SKM-1 treated with dmso at 0.1 percent for 144 hours (cell line): ENCODE measurements around the gene MAGI1.

Experiments used
- DNase-seq: peaks from one replicate; lab custom pipeline; 2025; ENCODE audit not compliant: unreplicated experiment; lab: John Stamatoyannopoulos, UW

MAGI1 gene

GRCh38 chr3:65685621-65686235 is 353.0 kb downstream of the MAGI1 start:
- no peak for DNase-seq

DNA sequence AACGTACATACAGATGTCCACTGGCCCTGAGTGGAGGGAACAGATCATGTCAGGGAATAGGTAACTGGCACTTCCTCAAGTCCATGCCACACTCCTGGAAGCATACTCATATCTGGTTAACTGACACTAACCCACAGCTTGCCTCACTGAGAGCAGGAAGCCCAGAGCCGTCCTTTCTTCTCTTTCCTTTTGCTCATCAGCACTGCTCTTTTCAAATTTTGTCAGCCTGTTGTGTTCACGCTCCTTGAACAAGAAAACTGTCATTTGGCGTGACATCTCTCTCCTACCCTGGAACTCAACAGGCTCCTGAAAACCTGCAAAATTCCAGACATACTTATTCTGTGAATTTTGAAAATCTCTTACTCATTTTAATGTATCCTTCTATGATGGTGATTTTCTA is 360.2 kb downstream of the MAGI1 start:
- no peak for DNase-seq

GRCh38 chr3:65677486-65678010 is 361.2 kb downstream of the MAGI1 start:
- DNase-seq: no peak

GRCh38 chr3:65676580-65676979 is 362.1 kb downstream of the MAGI1 start:
- no peak for DNase-seq

- DNase-seq: no peak
Measured at GRCh38 chr3:65675011-65675410, 363.7 kb downstream of the MAGI1 start.

DNA sequence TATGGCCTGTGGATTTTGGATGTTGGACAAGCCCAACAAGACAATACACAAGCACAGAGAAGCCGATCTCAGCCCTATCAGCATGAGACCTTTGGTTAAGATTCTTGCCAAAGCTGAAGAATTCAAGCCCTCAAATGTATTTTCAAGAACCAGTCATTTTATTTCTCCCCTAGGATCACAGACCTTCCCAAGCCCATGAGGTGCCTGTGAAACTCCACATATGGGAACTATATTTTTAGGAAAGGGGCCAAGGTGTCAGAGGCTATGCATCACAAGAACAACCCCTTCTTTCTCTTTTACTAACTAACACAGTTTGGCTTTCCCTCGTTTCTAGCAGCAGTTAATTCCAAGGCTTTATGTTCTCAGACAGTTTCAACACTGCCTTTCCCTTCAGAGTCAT is 364.5 kb downstream of the MAGI1 start:
- no peak for DNase-seq

- peak; percentile 24 for DNase-seq
Measured at GRCh38 chr3:65672871-65673815, 365.6 kb downstream of the MAGI1 start.

DNA sequence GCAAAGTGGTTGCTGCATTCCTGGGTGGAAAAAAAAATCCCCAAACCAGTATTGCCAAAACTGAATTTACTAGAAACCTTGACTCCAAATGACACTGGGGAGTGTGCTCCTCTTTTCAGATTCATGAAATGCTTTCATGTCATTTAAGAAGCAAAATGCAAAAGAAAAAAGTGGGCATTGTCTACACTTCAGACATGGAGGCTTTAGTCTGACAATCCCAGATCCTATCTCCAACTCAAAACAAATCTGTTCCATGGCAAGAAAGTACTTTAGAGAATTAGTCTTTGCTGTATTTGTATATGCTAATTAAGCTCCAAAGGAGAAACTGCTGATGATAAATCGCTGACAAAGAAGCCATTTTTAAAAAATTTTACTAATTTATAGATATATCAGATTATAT is 366.7 kb downstream of the MAGI1 start:
- no peak for DNase-seq

GRCh38 chr3:65671004-65671403 is 367.7 kb downstream of the MAGI1 start:
- no peak for DNase-seq

- DNase-seq: no peak
Measured at GRCh38 chr3:65669163-65669875, 369.4 kb downstream of the MAGI1 start.

GRCh38 chr3:65667963-65668362 is 370.8 kb downstream of the MAGI1 start:
- no peak for DNase-seq

GRCh38 chr3:65666448-65667091 is 372.1 kb downstream of the MAGI1 start:
- no peak for DNase-seq

GRCh38 chr3:65665915-65666314 is 372.8 kb downstream of the MAGI1 start:
- no peak for DNase-seq

GRCh38 chr3:65664931-65665330 is 373.8 kb downstream of the MAGI1 start:
- DNase-seq: no peak

GRCh38 chr3:65664446-65664845 is 374.3 kb downstream of the MAGI1 start:
- DNase-seq: no peak

GRCh38 chr3:65662095-65662494 is 376.6 kb downstream of the MAGI1 start:
- DNase-seq: no peak

DNA sequence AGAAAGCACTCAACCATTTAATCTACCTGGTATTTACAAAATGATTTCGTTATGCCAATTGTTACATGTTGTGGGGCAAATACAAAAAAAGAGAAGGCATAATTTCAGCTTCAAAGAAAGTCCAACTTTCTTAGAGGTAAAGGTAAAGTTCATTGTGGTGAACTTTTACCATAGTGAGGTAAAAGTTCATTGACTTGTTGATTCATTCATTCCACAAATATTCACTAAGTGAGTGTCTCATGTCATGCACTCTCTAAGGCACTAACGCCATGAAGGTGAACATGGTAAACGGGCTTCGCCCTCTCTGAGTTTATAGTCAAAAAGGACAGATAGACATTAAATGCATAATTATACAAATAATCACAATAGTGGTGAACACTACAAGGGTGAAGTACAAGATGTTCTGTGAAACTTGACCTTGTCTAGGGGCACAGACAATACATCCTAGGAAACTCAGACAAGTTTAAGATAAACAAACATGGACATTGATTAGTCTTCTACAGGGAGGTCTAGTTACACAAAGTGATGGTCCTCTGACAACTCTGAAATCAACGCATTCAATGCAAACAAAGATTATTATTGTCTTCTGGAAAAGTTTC is 378.6 kb downstream of the MAGI1 start:
- no peak for DNase-seq

DNA sequence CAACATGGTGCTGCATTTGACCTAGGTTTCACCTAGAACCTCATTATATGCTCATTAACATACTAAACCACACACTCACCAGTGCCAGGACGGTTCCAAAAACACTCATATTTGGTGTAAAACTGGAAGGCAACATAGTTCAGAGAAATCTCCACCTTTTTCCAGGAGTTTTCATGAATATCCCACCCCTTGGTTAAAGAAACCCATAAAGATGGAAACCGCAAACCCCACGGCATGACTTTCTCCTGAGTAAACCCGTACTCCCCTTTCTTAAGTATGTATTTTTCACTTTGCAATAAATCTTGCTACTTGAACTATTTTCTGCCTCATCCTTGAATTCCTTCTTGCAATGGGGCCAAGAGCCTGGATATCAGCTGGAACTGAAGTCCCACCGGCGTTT is 379.3 kb downstream of the MAGI1 start:
- no peak for DNase-seq

GRCh38 chr3:65658401-65658800 is 380.3 kb downstream of the MAGI1 start:
- DNase-seq: no peak

DNA sequence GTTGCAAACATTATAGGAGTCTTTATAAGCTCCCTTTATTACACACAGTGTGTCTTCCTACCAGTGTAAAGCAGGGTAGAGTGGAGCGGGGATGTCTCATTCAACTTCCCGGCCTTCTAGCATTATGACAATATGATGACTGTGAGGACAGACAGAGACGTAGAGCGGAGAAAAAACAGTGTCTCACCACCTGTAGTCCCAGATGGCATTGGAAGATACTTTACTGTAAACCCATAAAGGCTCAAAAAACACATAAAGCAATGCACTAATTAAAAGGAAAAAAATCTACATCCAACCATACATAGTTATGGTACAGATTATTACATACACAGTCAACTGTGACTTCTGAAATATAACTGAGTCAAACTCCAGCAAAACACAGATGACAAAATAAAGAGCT is 383.7 kb downstream of the MAGI1 start:
- DNase-seq: no peak

- DNase-seq: no peak
Measured at GRCh38 chr3:65653731-65654130, 385.0 kb downstream of the MAGI1 start.
